Natural killer cell (primary cell): Measurements from ENCODE around the gene SYNM. TPM values are rescaled to one million over a fixed set of nuclear protein-coding genes. Genes with fewer than 3 reads are reported as not detected.

Experiments
- ATAC-seq, 3 donors: fragments of 150-1000 bp in 2 of 3; fragments of 200-7000 bp in 1 of 3; cut with Tn5 transposase; 1 replicate in 1 of 3; 2 replicates in 2 of 3; pipeline ENCODE4 v1.10.0; 2021; ENCODE audit warnings: mild to moderate bottlenecking in 2 of 3, moderate library complexity in 2 of 3
- DNase-seq, 2 donors: peaks; one replicate each; pipeline versions ENCODE4 v3.0.0 to v3.0.0-alpha.2; 2013 to 2021; ENCODE audit warnings: mixed read lengths in 1 of 2
- H3K27ac ChIP-seq: one replicate; pipeline ENCODE4 v1.5.1; 2013; ENCODE audit warnings: mild to moderate bottlenecking, low read length
- H3K27me3 ChIP-seq: one replicate; pipeline ENCODE4 v1.6.1; 2013; ENCODE audit warnings: low read length; ENCODE audit not compliant: control insufficient read depth, insufficient read depth
- H3K36me3 ChIP-seq: one replicate; pipeline ENCODE4 v1.6.1; 2013; ENCODE audit warnings: low read length; ENCODE audit not compliant: control insufficient read depth, insufficient read depth
- H3K4me1 ChIP-seq: one replicate; pipeline ENCODE4 v1.6.1; 2013; ENCODE audit warnings: low read length; ENCODE audit not compliant: control insufficient read depth, insufficient read depth
- H3K4me3 ChIP-seq: one replicate; pipeline ENCODE4 v1.5.1; 2013; ENCODE audit warnings: low read length
- H3K9me3 ChIP-seq: one replicate; pipeline ENCODE4 v1.6.1; 2013; ENCODE audit warnings: low read length; ENCODE audit not compliant: control insufficient read depth, insufficient read depth
- H3K27ac Mint-ChIP-seq, 2 donors: one replicate each; pipeline ENCODE4 v1.8.0; 2022; ENCODE audit warnings: mild to moderate bottlenecking in 2 of 2, mixed read lengths in 2 of 2, moderate library complexity in 1 of 2
- H3K27me3 Mint-ChIP-seq, 2 donors: one replicate each; pipeline ENCODE4 v1.8.0; 2022; ENCODE audit warnings: low read depth in 2 of 2, mixed read lengths in 2 of 2
- H3K36me3 Mint-ChIP-seq: one replicate; pipeline ENCODE4 v1.8.0; 2022; ENCODE audit warnings: mixed read lengths
- H3K4me1 Mint-ChIP-seq, 2 donors: one replicate each; pipeline ENCODE4 v1.8.0; 2022; ENCODE audit warnings: mixed read lengths in 2 of 2
- H3K4me3 Mint-ChIP-seq: one replicate; pipeline ENCODE4 v1.8.0; 2022; ENCODE audit warnings: mild to moderate bottlenecking, moderate library complexity, mixed read lengths
- H3K9me3 Mint-ChIP-seq, 2 donors: one replicate each; pipeline ENCODE4 v1.8.0; 2022; ENCODE audit warnings: mixed read lengths in 2 of 2
- CTCF ChIP-seq: fragments of 200-600 bp; IDR thresholded peaks from one replicate; pipeline ENCODE4 v1.8.0; 2022; ENCODE audit warnings: antibody characterized with exemption
- WGBS: methylation state at CpG from one replicate; pipeline ENCODE4 v1.1.7; 2013; ENCODE audit warnings: missing lambda C conversion rate; ENCODE audit not compliant: insufficient coverage; 5-methylcytosine and 5-hydroxymethylcytosine counted together
- intact Hi-C: fragments of 100-400 bp; cut with micrococcal nuclease; formaldehyde crosslinking; loops from one replicate; pipeline ENCODE4 v1.14.2; 2022
- total RNA-seq, 4 donors: library from RNA; stranded (reverse); fragments of 120-200 nt in 1 of 4; gene quantifications; one replicate each; pipeline versions ENCODE4 v1.2.3 to v1.2.4, GENCODE V29; 2013 to 2022

SYNM gene
- total RNA-seq, 3 donors from 2014 or later (not counting 1 experiment from before 2014, with no cell fraction given): 0.11 to 0.48 (median 0.42) TPM

- DNase-seq: no peak
- no peaks in the 10 kb centered on the region for H3K36me3 ChIP-seq
- H3K9me3 Mint-ChIP-seq: no peaks in the 10 kb centered on the region
- no peak for ATAC-seq
- no peaks in the 10 kb centered on the region for H3K4me1 ChIP-seq
- H3K4me3 ChIP-seq: no peak overlapping the region
- H3K27ac ChIP-seq: no peak overlapping the region
- H3K36me3 Mint-ChIP-seq: no peaks in the 10 kb centered on the region
- no peaks in the 10 kb centered on the region for H3K4me1 Mint-ChIP-seq
- WGBS: 69% methylated on average over 3 of the region's 3 CpGs
- H3K27me3 ChIP-seq: no peaks in the 10 kb centered on the region
- H3K4me3 Mint-ChIP-seq: no peak overlapping the region
- H3K27ac Mint-ChIP-seq: no peak overlapping the region
- no peaks in the 10 kb centered on the region for H3K9me3 ChIP-seq
- peaks cover 5 to 6% of the 10 kb centered on the region in 2 donors for H3K27me3 Mint-ChIP-seq
- no peak for TF ChIP-seq CTCF
- intact Hi-C loops: no loop called here
Measured at GRCh38 chr15:99180086-99180963, 75.4 kb downstream of the SYNM start.

- Histone ChIP-seq H3K4me3 (no peak overlapping the region), H3K9me3 (no peaks in the 10 kb centered on the region), H3K27me3 (no peaks in the 10 kb centered on the region), H3K36me3 (no peaks in the 10 kb centered on the region), H3K27ac (no peak overlapping the region), H3K4me1 (no peaks in the 10 kb centered on the region)
- DNase-seq: no peak
- Mint-ChIP-seq H3K27me3 (peaks cover 5 to 6% of the 10 kb centered on the region in 2 donors), H3K9me3 (no peaks in the 10 kb centered on the region), H3K36me3 (no peaks in the 10 kb centered on the region), H3K27ac (no peak overlapping the region), H3K4me3 (no peak overlapping the region), H3K4me1 (no peaks in the 10 kb centered on the region)
- TF ChIP-seq CTCF: no peak
- ATAC-seq: no peak
- 73% methylated on average over 1 of the region's 2 CpGs for WGBS
- intact Hi-C loops: no loop called here
Measured at GRCh38 chr15:99180964-99181306, 76.1 kb downstream of the SYNM start.

- H3K27me3 Mint-ChIP-seq: peaks cover 5 to 6% of the 10 kb centered on the region in 2 donors
- no peaks in the 10 kb centered on the region for H3K4me1 Mint-ChIP-seq
- H3K4me3 Mint-ChIP-seq: no peak overlapping the region
- H3K27ac ChIP-seq: no peak overlapping the region
- H3K27ac Mint-ChIP-seq: no peak overlapping the region
- DNase-seq (no peak), ATAC-seq (no peak)
- no peaks in the 10 kb centered on the region for H3K27me3 ChIP-seq
- H3K4me3 ChIP-seq: no peak overlapping the region
- no peaks in the 10 kb centered on the region for H3K36me3 Mint-ChIP-seq
- intact Hi-C loops: no loop called here
- no peaks in the 10 kb centered on the region for H3K9me3 Mint-ChIP-seq
- no peaks in the 10 kb centered on the region for H3K4me1 ChIP-seq
- TF ChIP-seq CTCF: no peak
- H3K9me3 ChIP-seq: no peaks in the 10 kb centered on the region
- H3K36me3 ChIP-seq: no peaks in the 10 kb centered on the region
- WGBS: 62% methylated on average over 4 of the region's 4 CpGs
Measured at GRCh38 chr15:99181545-99181971, 76.7 kb downstream of the SYNM start.
